ENCODE data around the gene REPIN1. TPM values are rescaled to one million over a fixed set of nuclear protein-coding genes. Genes with fewer than 3 reads are reported as not detected.

The REPIN1 gene
- total and polyA plus RNA-seq, 9 of the 15 experiments (the other 6 are each of a cell fraction or from before 2014, with no cell fraction given), result 8.1 to 283 (median 94.3) TPM

DNA sequence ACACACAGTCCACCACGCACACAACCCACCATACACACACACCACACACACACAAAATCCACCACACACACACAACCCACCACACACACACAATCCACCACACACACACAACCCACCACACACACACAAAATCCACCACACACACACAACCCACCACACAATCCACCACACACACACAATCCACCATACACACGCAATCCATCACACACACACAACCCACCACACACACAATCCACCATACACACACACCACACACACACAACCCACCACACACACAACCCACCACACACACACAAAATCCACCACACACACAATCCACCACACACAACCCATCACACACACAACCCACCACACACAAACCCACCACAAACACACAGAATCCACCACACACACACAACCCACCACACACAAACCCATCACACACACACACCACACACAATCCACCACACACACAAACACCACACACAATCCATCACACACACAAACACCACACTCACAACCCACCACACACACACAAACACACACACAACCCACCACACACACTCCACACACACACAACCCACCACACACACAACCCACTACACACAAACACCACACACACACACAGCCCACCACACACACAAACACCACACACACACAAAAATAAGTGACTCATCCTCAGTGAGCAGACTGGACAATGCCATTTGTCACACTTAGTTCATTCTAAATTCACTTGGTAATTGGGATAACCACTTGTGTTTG, 8.8 kb upstream of the REPIN1 start (continued):
- TF ChIP-seq ZZZ3 (IDR thresholded peaks at IDR 0.05) (no peak), ZNF184 (CRISPR knock-in tag; IDR thresholded peaks at IDR 0.05) (no peak), TCFL5 (CRISPR knock-in tag; conservative IDR thresholded peaks at IDR 0.05) (no peak), POLR3A (IDR thresholded peaks at IDR 0.05; ENCODE audit: borderline replicate concordance, extremely low read depth, insufficient read depth, insufficient read length) (no peak), DIDO1 (tag; IDR thresholded peaks at IDR 0.05; ENCODE audit: low read depth) (no peak; the same call in 1 of the 2 replicates), ZNF507 (tag; conservative IDR thresholded peaks at IDR 0.05) (no peak), ELF4 (CRISPR knock-in tag; IDR thresholded peaks at IDR 0.05) (peak; percentile 89; the same call in 1 of the 2 replicates), COPS2 (conservative IDR thresholded peaks at IDR 0.05) (no peak)
- TF ChIP-seq, protein P1, sequence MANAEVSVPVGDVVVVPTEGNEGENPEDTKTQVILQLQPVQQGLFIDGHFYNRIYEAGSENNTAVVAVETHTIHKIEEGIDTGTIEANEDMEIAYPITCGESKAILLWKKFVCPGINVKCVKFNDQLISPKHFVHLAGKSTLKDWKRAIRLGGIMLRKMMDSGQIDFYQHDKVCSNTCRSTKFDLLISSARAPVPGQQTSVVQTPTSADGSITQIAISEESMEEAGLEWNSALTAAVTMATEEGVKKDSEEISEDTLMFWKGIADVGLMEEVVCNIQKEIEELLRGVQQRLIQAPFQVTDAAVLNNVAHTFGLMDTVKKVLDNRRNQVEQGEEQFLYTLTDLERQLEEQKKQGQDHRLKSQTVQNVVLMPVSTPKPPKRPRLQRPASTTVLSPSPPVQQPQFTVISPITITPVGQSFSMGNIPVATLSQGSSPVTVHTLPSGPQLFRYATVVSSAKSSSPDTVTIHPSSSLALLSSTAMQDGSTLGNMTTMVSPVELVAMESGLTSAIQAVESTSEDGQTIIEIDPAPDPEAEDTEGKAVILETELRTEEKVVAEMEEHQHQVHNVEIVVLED (CRISPR knock-in tag; IDR thresholded peaks at IDR 0.05), result no peak
- TF ChIP-seq, protein P2, sequence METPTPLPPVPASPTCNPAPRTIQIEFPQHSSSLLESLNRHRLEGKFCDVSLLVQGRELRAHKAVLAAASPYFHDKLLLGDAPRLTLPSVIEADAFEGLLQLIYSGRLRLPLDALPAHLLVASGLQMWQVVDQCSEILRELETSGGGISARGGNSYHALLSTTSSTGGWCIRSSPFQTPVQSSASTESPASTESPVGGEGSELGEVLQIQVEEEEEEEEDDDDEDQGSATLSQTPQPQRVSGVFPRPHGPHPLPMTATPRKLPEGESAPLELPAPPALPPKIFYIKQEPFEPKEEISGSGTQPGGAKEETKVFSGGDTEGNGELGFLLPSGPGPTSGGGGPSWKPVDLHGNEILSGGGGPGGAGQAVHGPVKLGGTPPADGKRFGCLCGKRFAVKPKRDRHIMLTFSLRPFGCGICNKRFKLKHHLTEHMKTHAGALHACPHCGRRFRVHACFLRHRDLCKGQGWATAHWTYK (CRISPR knock-in tag; IDR thresholded peaks at IDR 0.05), result no peak
- TF ChIP-seq, protein P3, sequence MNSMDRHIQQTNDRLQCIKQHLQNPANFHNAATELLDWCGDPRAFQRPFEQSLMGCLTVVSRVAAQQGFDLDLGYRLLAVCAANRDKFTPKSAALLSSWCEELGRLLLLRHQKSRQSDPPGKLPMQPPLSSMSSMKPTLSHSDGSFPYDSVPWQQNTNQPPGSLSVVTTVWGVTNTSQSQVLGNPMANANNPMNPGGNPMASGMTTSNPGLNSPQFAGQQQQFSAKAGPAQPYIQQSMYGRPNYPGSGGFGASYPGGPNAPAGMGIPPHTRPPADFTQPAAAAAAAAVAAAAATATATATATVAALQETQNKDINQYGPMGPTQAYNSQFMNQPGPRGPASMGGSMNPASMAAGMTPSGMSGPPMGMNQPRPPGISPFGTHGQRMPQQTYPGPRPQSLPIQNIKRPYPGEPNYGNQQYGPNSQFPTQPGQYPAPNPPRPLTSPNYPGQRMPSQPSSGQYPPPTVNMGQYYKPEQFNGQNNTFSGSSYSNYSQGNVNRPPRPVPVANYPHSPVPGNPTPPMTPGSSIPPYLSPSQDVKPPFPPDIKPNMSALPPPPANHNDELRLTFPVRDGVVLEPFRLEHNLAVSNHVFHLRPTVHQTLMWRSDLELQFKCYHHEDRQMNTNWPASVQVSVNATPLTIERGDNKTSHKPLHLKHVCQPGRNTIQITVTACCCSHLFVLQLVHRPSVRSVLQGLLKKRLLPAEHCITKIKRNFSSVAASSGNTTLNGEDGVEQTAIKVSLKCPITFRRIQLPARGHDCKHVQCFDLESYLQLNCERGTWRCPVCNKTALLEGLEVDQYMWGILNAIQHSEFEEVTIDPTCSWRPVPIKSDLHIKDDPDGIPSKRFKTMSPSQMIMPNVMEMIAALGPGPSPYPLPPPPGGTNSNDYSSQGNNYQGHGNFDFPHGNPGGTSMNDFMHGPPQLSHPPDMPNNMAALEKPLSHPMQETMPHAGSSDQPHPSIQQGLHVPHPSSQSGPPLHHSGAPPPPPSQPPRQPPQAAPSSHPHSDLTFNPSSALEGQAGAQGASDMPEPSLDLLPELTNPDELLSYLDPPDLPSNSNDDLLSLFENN (IDR thresholded peaks at IDR 0.05; ENCODE audit: low read depth in 2 of 2, low read length in 2 of 2), result no peak
- TF ChIP-seq, protein P4, sequence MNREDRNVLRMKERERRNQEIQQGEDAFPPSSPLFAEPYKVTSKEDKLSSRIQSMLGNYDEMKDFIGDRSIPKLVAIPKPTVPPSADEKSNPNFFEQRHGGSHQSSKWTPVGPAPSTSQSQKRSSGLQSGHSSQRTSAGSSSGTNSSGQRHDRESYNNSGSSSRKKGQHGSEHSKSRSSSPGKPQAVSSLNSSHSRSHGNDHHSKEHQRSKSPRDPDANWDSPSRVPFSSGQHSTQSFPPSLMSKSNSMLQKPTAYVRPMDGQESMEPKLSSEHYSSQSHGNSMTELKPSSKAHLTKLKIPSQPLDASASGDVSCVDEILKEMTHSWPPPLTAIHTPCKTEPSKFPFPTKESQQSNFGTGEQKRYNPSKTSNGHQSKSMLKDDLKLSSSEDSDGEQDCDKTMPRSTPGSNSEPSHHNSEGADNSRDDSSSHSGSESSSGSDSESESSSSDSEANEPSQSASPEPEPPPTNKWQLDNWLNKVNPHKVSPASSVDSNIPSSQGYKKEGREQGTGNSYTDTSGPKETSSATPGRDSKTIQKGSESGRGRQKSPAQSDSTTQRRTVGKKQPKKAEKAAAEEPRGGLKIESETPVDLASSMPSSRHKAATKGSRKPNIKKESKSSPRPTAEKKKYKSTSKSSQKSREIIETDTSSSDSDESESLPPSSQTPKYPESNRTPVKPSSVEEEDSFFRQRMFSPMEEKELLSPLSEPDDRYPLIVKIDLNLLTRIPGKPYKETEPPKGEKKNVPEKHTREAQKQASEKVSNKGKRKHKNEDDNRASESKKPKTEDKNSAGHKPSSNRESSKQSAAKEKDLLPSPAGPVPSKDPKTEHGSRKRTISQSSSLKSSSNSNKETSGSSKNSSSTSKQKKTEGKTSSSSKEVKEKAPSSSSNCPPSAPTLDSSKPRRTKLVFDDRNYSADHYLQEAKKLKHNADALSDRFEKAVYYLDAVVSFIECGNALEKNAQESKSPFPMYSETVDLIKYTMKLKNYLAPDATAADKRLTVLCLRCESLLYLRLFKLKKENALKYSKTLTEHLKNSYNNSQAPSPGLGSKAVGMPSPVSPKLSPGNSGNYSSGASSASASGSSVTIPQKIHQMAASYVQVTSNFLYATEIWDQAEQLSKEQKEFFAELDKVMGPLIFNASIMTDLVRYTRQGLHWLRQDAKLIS (CRISPR knock-in tag; IDR thresholded peaks at IDR 0.05), result no peak
- TF ChIP-seq, protein P5, sequence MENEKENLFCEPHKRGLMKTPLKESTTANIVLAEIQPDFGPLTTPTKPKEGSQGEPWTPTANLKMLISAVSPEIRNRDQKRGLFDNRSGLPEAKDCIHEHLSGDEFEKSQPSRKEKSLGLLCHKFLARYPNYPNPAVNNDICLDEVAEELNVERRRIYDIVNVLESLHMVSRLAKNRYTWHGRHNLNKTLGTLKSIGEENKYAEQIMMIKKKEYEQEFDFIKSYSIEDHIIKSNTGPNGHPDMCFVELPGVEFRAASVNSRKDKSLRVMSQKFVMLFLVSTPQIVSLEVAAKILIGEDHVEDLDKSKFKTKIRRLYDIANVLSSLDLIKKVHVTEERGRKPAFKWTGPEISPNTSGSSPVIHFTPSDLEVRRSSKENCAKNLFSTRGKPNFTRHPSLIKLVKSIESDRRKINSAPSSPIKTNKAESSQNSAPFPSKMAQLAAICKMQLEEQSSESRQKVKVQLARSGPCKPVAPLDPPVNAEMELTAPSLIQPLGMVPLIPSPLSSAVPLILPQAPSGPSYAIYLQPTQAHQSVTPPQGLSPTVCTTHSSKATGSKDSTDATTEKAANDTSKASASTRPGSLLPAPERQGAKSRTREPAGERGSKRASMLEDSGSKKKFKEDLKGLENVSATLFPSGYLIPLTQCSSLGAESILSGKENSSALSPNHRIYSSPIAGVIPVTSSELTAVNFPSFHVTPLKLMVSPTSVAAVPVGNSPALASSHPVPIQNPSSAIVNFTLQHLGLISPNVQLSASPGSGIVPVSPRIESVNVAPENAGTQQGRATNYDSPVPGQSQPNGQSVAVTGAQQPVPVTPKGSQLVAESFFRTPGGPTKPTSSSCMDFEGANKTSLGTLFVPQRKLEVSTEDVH (IDR thresholded peaks at IDR 0.05; ENCODE audit: low read depth, partially characterized antibody), result no peak

Data from K562 (cell line).